HepG2 (cell line): Measurements from ENCODE around the gene TOX4. TPM values are rescaled to one million over a fixed set of nuclear protein-coding genes. Genes with fewer than 3 reads are reported as not detected.

ENCODE experiments used
- CENPX ChIP-seq: sonication (generic); formaldehyde crosslinking; IDR thresholded peaks from 2 replicates; pipeline ENCODE4 v1.9.0; 2021; ENCODE audit warnings: mild to moderate bottlenecking, missing genetic modification reagents, moderate library complexity
- GABPA ChIP-seq, 2 experiments: IDR thresholded peaks; 2 replicates each; pipeline ENCODE4 v1.6.1; 2011 to 2016; ENCODE audit warnings: low read depth in 2 of 2, low read length in 1 of 2, missing biosample characterization in 1 of 2, missing genetic modification characterization in 1 of 2
- HMG20A ChIP-seq: IDR thresholded peaks from 2 replicates; pipeline ENCODE4 v1.6.1; 2016; ENCODE audit warnings: borderline replicate concordance
- MXD4 ChIP-seq: IDR thresholded peaks from 2 replicates; pipeline ENCODE4 v1.6.1; 2016; ENCODE audit warnings: mild to moderate bottlenecking, missing biosample characterization, missing genetic modification reagents
- RXRA ChIP-seq: sonication (generic); formaldehyde crosslinking; IDR thresholded peaks from 2 replicates; pipeline ENCODE4 v1.5.1; 2020; ENCODE audit warnings: missing genetic modification reagents
- SKIL ChIP-seq: sonication (generic); formaldehyde crosslinking; IDR thresholded peaks from 2 replicates; pipeline ENCODE4 v1.8.0; 2022; ENCODE audit warnings: missing genetic modification reagents, mild to moderate bottlenecking, moderate library complexity, borderline replicate concordance
- SRY ChIP-seq: sonication (generic); formaldehyde crosslinking; IDR thresholded peaks from 2 replicates; pipeline ENCODE4 v1.8.0; 2022; ENCODE audit warnings: mild to moderate bottlenecking, missing genetic modification reagents
- STAT5B ChIP-seq: sonication (generic); formaldehyde crosslinking; IDR thresholded peaks from 2 replicates; pipeline ENCODE4 v1.4.0; 2020; ENCODE audit warnings: missing genetic modification reagents
- ZFY ChIP-seq: sonication (generic); formaldehyde crosslinking; IDR thresholded peaks from 2 replicates; pipeline ENCODE4 v1.4.0; 2020; ENCODE audit warnings: missing genetic modification reagents
- polyA plus RNA-seq, 8 experiments: library from polyadenylated mRNA; depleted of rRNA in 3 of 8; stranded (reverse) in 7 of 8; unstranded in 1 of 8; fragments of >200 nt; fragmentation: Illumina TruSeq in 4 of 8; extraction: Trizol in 4 of 8; gene quantifications; 2 replicates each; pipeline versions ENCODE4 v1.2.1 to v1.2.3, GENCODE V29; 2011 to 2016; ENCODE audit warnings: low read depth in 4 of 8, missing spikeins in 1 of 8, mixed read lengths in 1 of 8; ENCODE audit not compliant: insufficient read depth in 1 of 8
- total RNA-seq, 5 experiments: library from RNA; depleted of rRNA; stranded (reverse); fragments of >200 nt; fragmentation: Illumina TruSeq; extraction: Trizol; gene quantifications; 2 replicates each; pipeline ENCODE4 v1.2.3, GENCODE V29; 2016; ENCODE audit warnings: low read depth in 1 of 5
- TF ChIP-seq, protein P1 (sequence below), 2 experiments: sonication (generic) in 1 of 2; formaldehyde crosslinking in 1 of 2; IDR thresholded peaks; 2 replicates each; pipeline versions ENCODE4 v1.4.0 to v1.6.1; 2018 to 2020; ENCODE audit warnings: missing genetic modification reagents in 2 of 2, borderline replicate concordance in 1 of 2, low read depth in 1 of 2, mild to moderate bottlenecking in 1 of 2, missing biosample characterization in 1 of 2

TOX4 gene
- total and polyA plus RNA-seq, 2 of the 13 experiments (the other 11 are each of a cell fraction or from before 2014, with no cell fraction given), result 71.8 to 163 TPM

GRCh38 chr14:21528381-21529348 is 51.7 kb downstream of the TOX4 start (continued):
- TF ChIP-seq SKIL (CRISPR knock-in tag) (peak; percentile 45; the same call in 1 of the 2 replicates), RXRA (CRISPR knock-in tag) (peak; percentile 40; the same call in 1 of the 2 replicates), GABPA (IDR thresholded peaks at IDR 0.05; ENCODE audit: low read depth, low read length) (no peak), GABPA (CRISPR knock-in tag; IDR thresholded peaks at IDR 0.05; ENCODE audit: low read depth) (peak; percentile 73), CENPX (CRISPR knock-in tag) (no peak), STAT5B (CRISPR knock-in tag) (peak; percentile 60; the same call in 1 of the 2 replicates), SRY (no peak), HMG20A (peak; percentile 72; the same call in 1 of the 2 replicates), MXD4 (peak; percentile 56; the same call in 1 of the 2 replicates), ZFY (CRISPR knock-in tag) (peak; percentile 25)
- TF ChIP-seq, protein P1, sequence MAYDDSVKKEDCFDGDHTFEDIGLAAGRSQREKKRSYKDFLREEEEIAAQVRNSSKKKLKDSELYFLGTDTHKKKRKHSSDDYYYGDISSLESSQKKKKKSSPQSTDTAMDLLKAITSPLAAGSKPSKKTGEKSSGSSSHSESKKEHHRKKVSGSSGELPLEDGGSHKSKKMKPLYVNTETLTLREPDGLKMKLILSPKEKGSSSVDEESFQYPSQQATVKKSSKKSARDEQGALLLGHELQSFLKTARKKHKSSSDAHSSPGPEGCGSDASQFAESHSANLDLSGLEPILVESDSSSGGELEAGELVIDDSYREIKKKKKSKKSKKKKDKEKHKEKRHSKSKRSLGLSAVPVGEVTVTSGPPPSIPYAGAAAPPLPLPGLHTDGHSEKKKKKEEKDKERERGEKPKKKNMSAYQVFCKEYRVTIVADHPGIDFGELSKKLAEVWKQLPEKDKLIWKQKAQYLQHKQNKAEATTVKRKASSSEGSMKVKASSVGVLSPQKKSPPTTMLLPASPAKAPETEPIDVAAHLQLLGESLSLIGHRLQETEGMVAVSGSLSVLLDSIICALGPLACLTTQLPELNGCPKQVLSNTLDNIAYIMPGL (CRISPR knock-in tag; IDR thresholded peaks at IDR 0.05; ENCODE audit: borderline replicate concordance in 1 of 2, low read depth in 1 of 2), result peak in 1 of 2 experiments; percentile 28; a peak in 1 of 4 replicates
